OCI-LY1 (cell line): ENCODE measurements around the gene ROMO1.

ENCODE experiments used
- H2AFZ ChIP-seq: fragments of 200-600 bp; sonication (generic), shearing (Covaris generic); 2 replicates; pipeline ENCODE4 v1.6.0; 2014; ENCODE audit warnings: antibody characterized with exemption, mild to moderate bottlenecking, low read length
- H3F3A ChIP-seq: fragments of 200-600 bp; sonication (generic), shearing (Covaris generic); 2 replicates; pipeline ENCODE4 v1.6.0; 2014; ENCODE audit warnings: mild to moderate bottlenecking, antibody characterized with exemption, low read length, moderate library complexity; ENCODE audit not compliant: insufficient read depth
- H3K27ac ChIP-seq: fragments of 200-600 bp; sonication (generic); 2 replicates; pipeline ENCODE4 v1.5.1; 2014; ENCODE audit warnings: low read length, mixed run types, mild to moderate bottlenecking, low read depth; ENCODE audit not compliant: poor library complexity, severe bottlenecking
- H3K27me3 ChIP-seq: fragments of 200-600 bp; sonication (generic); 2 replicates; pipeline ENCODE4 v1.6.0; 2014; ENCODE audit warnings: antibody characterized with exemption, mild to moderate bottlenecking, low read length, moderate library complexity; ENCODE audit not compliant: insufficient read depth
- H3K36me3 ChIP-seq: fragments of 200-600 bp; sonication (generic); 2 replicates; pipeline ENCODE4 v1.6.1; 2014; ENCODE audit warnings: mild to moderate bottlenecking, antibody characterized with exemption, low read length, moderate library complexity, mixed read lengths; ENCODE audit not compliant: insufficient read depth
- H3K4me1 ChIP-seq: fragments of 200-600 bp; sonication (generic); 2 replicates; pipeline ENCODE4 v1.5.1; 2014; ENCODE audit warnings: mild to moderate bottlenecking, low read length, moderate library complexity; ENCODE audit not compliant: insufficient read depth, severe bottlenecking
- H3K4me2 ChIP-seq: fragments of 200-600 bp; sonication (generic), shearing (Covaris generic); 2 replicates; pipeline ENCODE4 v1.6.1; 2014; ENCODE audit warnings: low read length
- H3K4me3 ChIP-seq: fragments of 200-600 bp; sonication (generic); 2 replicates; pipeline ENCODE4 v1.5.1; 2014; ENCODE audit warnings: low read length, low read depth, mild to moderate bottlenecking, mixed read lengths; ENCODE audit not compliant: poor library complexity, severe bottlenecking
- H3K79me2 ChIP-seq: fragments of 200-600 bp; shearing (Covaris generic); 2 replicates; pipeline ENCODE4 v1.6.1; 2016; ENCODE audit warnings: mixed run types, low read length, mixed read lengths; ENCODE audit not compliant: insufficient read depth
- H3K9ac ChIP-seq: fragments of 200-600 bp; sonication (generic), shearing (Covaris generic); 2 replicates; pipeline ENCODE4 v1.6.1; 2014; ENCODE audit warnings: mild to moderate bottlenecking, low read length, mixed read lengths
- H3K9me2 ChIP-seq: fragments of 200-600 bp; sonication (generic), shearing (Covaris generic); 2 replicates; pipeline ENCODE4 v1.6.1; 2014; ENCODE audit warnings: low read depth, mild to moderate bottlenecking, low read length, mixed read lengths
- H3K9me3 ChIP-seq: fragments of 200-600 bp; shearing (Covaris generic); 2 replicates; pipeline ENCODE4 v1.6.1; 2014; ENCODE audit warnings: low read length, mixed read lengths
- H4K20me1 ChIP-seq: fragments of 200-600 bp; sonication (generic), shearing (Covaris generic); 2 replicates; pipeline ENCODE4 v1.6.0; 2016; ENCODE audit warnings: mild to moderate bottlenecking, low read length; ENCODE audit not compliant: insufficient read depth
- CTCF ChIP-seq: fragments of 200-600 bp; sonication (generic), shearing (Covaris generic); IDR thresholded peaks from 2 replicates; pipeline ENCODE4 v1.5.1; 2017; ENCODE audit warnings: mild to moderate bottlenecking, antibody characterized with exemption, low read length, moderate library complexity, mixed read lengths
- EZH2 ChIP-seq: fragments of 200-600 bp; sonication (generic), shearing (Covaris generic); IDR thresholded peaks from 2 replicates; pipeline ENCODE4 v1.8.0; 2017; ENCODE audit warnings: borderline replicate concordance, mixed run types, mild to moderate bottlenecking, antibody characterized with exemption, low read length, moderate library complexity, mixed read lengths

The ROMO1 gene

GRCh38 chr20:35731862-35732643, 32.8 kb downstream of the ROMO1 start:
- Histone ChIP-seq H3K27ac (no peak overlapping the region), H2AFZ (no peak overlapping the region), H3K79me2 (peaks cover 78% of the 10 kb centered on the region), H3K9me2 (no peaks in the 10 kb centered on the region), H3K4me3 (no peak overlapping the region), H3K9me3 (no peaks in the 10 kb centered on the region), H3K4me1 (peaks cover 11% of the 10 kb centered on the region), H3F3A (no peaks in the 10 kb centered on the region), H4K20me1 (0 out of 2 replicates have a peak, but pooled peaks cover 3% of the 10 kb centered on the region), H3K9ac (no peak overlapping the region), H3K27me3 (no peaks in the 10 kb centered on the region), H3K36me3 (peaks cover 96% of the 10 kb centered on the region), H3K4me2 (no peak overlapping the region)
- TF ChIP-seq CTCF = no peak
- no peak for TF ChIP-seq EZH2

GRCh38 chr20:35732644-35732982, 33.4 kb downstream of the ROMO1 start:
- H3K9me2 ChIP-seq = no peaks in the 10 kb centered on the region
- H4K20me1 ChIP-seq = 0 out of 2 replicates have a peak, but pooled peaks cover 3% of the 10 kb centered on the region
- H2AFZ ChIP-seq = no peak overlapping the region
- no peaks in the 10 kb centered on the region for H3K9me3 ChIP-seq
- H3K27me3 ChIP-seq = no peaks in the 10 kb centered on the region
- H3F3A ChIP-seq = no peaks in the 10 kb centered on the region
- no peak overlapping the region for H3K4me3 ChIP-seq
- no peak overlapping the region for H3K27ac ChIP-seq
- peaks cover 97% of the 10 kb centered on the region for H3K36me3 ChIP-seq
- no peak overlapping the region for H3K4me2 ChIP-seq
- peaks cover 81% of the 10 kb centered on the region for H3K79me2 ChIP-seq
- TF ChIP-seq EZH2 = no peak
- no peak for TF ChIP-seq CTCF
- no peak overlapping the region for H3K9ac ChIP-seq
- peaks cover 11% of the 10 kb centered on the region for H3K4me1 ChIP-seq

- Histone ChIP-seq H4K20me1 (peaks cover 11% of the 10 kb centered on the region; the same call in 1 of the 2 replicates), H3K79me2 (peaks cover 90% of the 10 kb centered on the region), H3K4me1 (peaks cover 22% of the 10 kb centered on the region), H2AFZ (no peak overlapping the region), H3K4me3 (no peak overlapping the region), H3K4me2 (no peak overlapping the region), H3K9me2 (no peaks in the 10 kb centered on the region), H3K9ac (no peak overlapping the region), H3F3A (no peaks in the 10 kb centered on the region), H3K9me3 (no peaks in the 10 kb centered on the region), H3K27me3 (no peaks in the 10 kb centered on the region), H3K27ac (no peak overlapping the region), H3K36me3 (peaks cover 100% of the 10 kb centered on the region)
- TF ChIP-seq EZH2 = no peak
These were observed 35.2 kb downstream of the ROMO1 start for GRCh38 chr20:35734374-35734773.
